CD4-positive, CD25-positive, alpha-beta regulatory T cell (primary cell): Measurements from ENCODE around the gene VSIG10L2. TPM values are rescaled to one million over a fixed set of nuclear protein-coding genes. Genes with fewer than 3 reads are reported as not detected.
"Not testable (repeated sequence)": the region's sequence is repeated elsewhere in the genome, so short reads cannot be mapped to it uniquely, and the experiment has no call there.

Experiments
- ATAC-seq, 2 donors: fragments of 150-1000 bp; cut with Tn5 transposase; one replicate each; pipeline ENCODE4 v1.10.0; 2021; ENCODE audit warnings: low read depth in 2 of 2, moderate number of reproducible peaks in 2 of 2, moderate library complexity in 1 of 2
- DNase-seq, 3 donors: peaks; one replicate each; pipeline versions ENCODE4 v3.0.0 to v3.0.0-alpha.2; 2012 to 2022; ENCODE audit warnings: mixed read lengths in 1 of 3
- H3K27ac ChIP-seq: one replicate; pipeline ENCODE4 v1.7.0; 2013; ENCODE audit warnings: mild to moderate bottlenecking, low read length; ENCODE audit not compliant: insufficient read depth, poor library complexity, severe bottlenecking
- H3K27me3 ChIP-seq: one replicate; pipeline ENCODE4 v1.7.0; 2013; ENCODE audit warnings: low read length; ENCODE audit not compliant: control insufficient read depth, insufficient read depth
- H3K36me3 ChIP-seq: one replicate; pipeline ENCODE4 v1.7.0; 2013; ENCODE audit warnings: mild to moderate bottlenecking, low read length, moderate library complexity; ENCODE audit not compliant: control insufficient read depth, insufficient read depth
- H3K4me1 ChIP-seq: 2 replicates; pipeline ENCODE4 v1.7.0; 2013; ENCODE audit warnings: mild to moderate bottlenecking, low read length; ENCODE audit not compliant: insufficient read depth, control insufficient read depth, poor library complexity, severe bottlenecking
- H3K4me3 ChIP-seq: one replicate; pipeline ENCODE4 v1.7.0; 2013; ENCODE audit warnings: low read depth, mild to moderate bottlenecking, low read length, moderate library complexity
- H3K9me3 ChIP-seq, 2 experiments: 1 replicate in 1 of 2; 2 replicates in 1 of 2; pipeline ENCODE4 v1.7.0; 2013; ENCODE audit warnings: low read length in 2 of 2, mild to moderate bottlenecking in 1 of 2, moderate library complexity in 1 of 2; ENCODE audit not compliant: control insufficient read depth in 2 of 2
- H3K27ac Mint-ChIP-seq, 3 donors: one replicate each; pipeline ENCODE4 v1.8.0; 2020 to 2022; ENCODE audit warnings: mild to moderate bottlenecking in 3 of 3, mixed read lengths in 3 of 3, moderate library complexity in 2 of 3
- H3K27me3 Mint-ChIP-seq: one replicate; pipeline ENCODE4 v1.8.0; 2022; ENCODE audit warnings: mild to moderate bottlenecking, mixed read lengths
- H3K36me3 Mint-ChIP-seq: one replicate; pipeline ENCODE4 v1.8.0; 2020; ENCODE audit warnings: mixed read lengths
- H3K4me1 Mint-ChIP-seq, 4 donors: one replicate each; pipeline ENCODE4 v1.8.0; 2020 to 2022; ENCODE audit warnings: mixed read lengths in 4 of 4, mild to moderate bottlenecking in 1 of 4
- H3K4me3 Mint-ChIP-seq, 4 donors: one replicate each; pipeline ENCODE4 v1.8.0; 2020 to 2022; ENCODE audit warnings: mild to moderate bottlenecking in 4 of 4, mixed read lengths in 4 of 4, moderate library complexity in 3 of 4
- H3K9me3 Mint-ChIP-seq, 7 donors: one replicate each; pipeline ENCODE4 v1.8.0; 2020 to 2022; ENCODE audit warnings: mixed read lengths in 7 of 7, mild to moderate bottlenecking in 3 of 7, moderate library complexity in 2 of 7
- polyA plus RNA-seq, 4 donors: library from polyadenylated mRNA; unstranded; fragments of 300-500 nt; fragmentation: Illumina TruSeq; gene quantifications; one replicate each; pipeline ENCODE4 v1.2.3, GENCODE V29; 2021
- total RNA-seq: library from RNA; stranded (reverse); gene quantifications from one replicate; pipeline ENCODE4 v1.2.3, GENCODE V29; 2022

Gene VSIG10L2
- total and polyA plus RNA-seq, 5 donors from 2014 or later, result not detected

- peaks cover 0 to 3% (median 0%) of the 10 kb centered on the region in 7 donors for H3K9me3 Mint-ChIP-seq
- H3K27me3 Mint-ChIP-seq, result peaks cover 60% of the 10 kb centered on the region
Observed at GRCh38 chr11:125910226-125910849, 35.5 kb upstream of the VSIG10L2 start.

GRCh38 chr11:125914601-125915000 is 31.2 kb upstream of the VSIG10L2 start:
- H3K36me3 Mint-ChIP-seq, H3K4me1 Mint-ChIP-seq, H3K27ac ChIP-seq, H3K27ac Mint-ChIP-seq, H3K9me3 ChIP-seq, H3K4me1 ChIP-seq, H3K4me3 ChIP-seq, ATAC-seq, H3K4me3 Mint-ChIP-seq, H3K36me3 ChIP-seq, H3K9me3 Mint-ChIP-seq, DNase-seq: not testable (repeated sequence)
- H3K27me3 ChIP-seq, result peaks cover 23% of the 10 kb centered on the region
- H3K27me3 Mint-ChIP-seq, result peaks cover 42% of the 10 kb centered on the region

More at GRCh38 chr11:125910226-125910849, 35.5 kb upstream of the VSIG10L2 start:
- H3K36me3 Mint-ChIP-seq, result no peaks in the 10 kb centered on the region
- Histone ChIP-seq H3K27me3 (peaks cover 25% of the 10 kb centered on the region), H3K9me3 (no peaks in the 10 kb centered on the region), H3K4me3 (no peak overlapping the region), H3K36me3 (no peaks in the 10 kb centered on the region), H3K27ac (no peak overlapping the region), H3K4me1 (no peaks in the 10 kb centered on the region)
- DNase-seq (no peak), ATAC-seq (no peak)
- H3K4me3 Mint-ChIP-seq, result peak overlapping the region in 1 of 4 donors; percentile 49
- no peak overlapping the region for H3K27ac Mint-ChIP-seq
- peaks cover 0 to 5% (median 0%) of the 10 kb centered on the region in 4 donors for H3K4me1 Mint-ChIP-seq

GRCh38 chr11:125916683-125917347 is 29.0 kb upstream of the VSIG10L2 start:
- ATAC-seq, result no peak
- DNase-seq, result no peak
- no peaks in the 10 kb centered on the region for H3K4me1 Mint-ChIP-seq
- H3K9me3 ChIP-seq, result no peaks in the 10 kb centered on the region
- H3K4me3 Mint-ChIP-seq, result no peak overlapping the region
- H3K4me3 ChIP-seq, result no peak overlapping the region
- peaks cover 24% of the 10 kb centered on the region for H3K27me3 Mint-ChIP-seq
- no peaks in the 10 kb centered on the region for H3K36me3 ChIP-seq
- H3K36me3 Mint-ChIP-seq, result no peaks in the 10 kb centered on the region
- H3K4me1 ChIP-seq, result no peaks in the 10 kb centered on the region
- H3K27me3 ChIP-seq, result peaks cover 20% of the 10 kb centered on the region
- H3K27ac Mint-ChIP-seq, result no peak overlapping the region
- no peak overlapping the region for H3K27ac ChIP-seq
- peaks cover 0 to 4% (median 0%) of the 10 kb centered on the region in 7 donors for H3K9me3 Mint-ChIP-seq

GRCh38 chr11:125918140-125918840 is 27.6 kb upstream of the VSIG10L2 start:
- ATAC-seq (no peak), DNase-seq (no peak)
- H3K9me3 Mint-ChIP-seq, result peaks cover 0 to 2% (median 0%) of the 10 kb centered on the region in 7 donors
- H3K27me3 Mint-ChIP-seq, result peaks cover 25% of the 10 kb centered on the region
- Histone ChIP-seq H3K27me3 (peaks cover 20% of the 10 kb centered on the region), H3K27ac (no peak overlapping the region), H3K4me3 (no peak overlapping the region), H3K9me3 (no peaks in the 10 kb centered on the region), H3K4me1 (no peaks in the 10 kb centered on the region), H3K36me3 (no peaks in the 10 kb centered on the region)
- no peak overlapping the region for H3K4me3 Mint-ChIP-seq
- H3K4me1 Mint-ChIP-seq, result peaks cover 0 to 4% (median 0%) of the 10 kb centered on the region in 4 donors
- H3K27ac Mint-ChIP-seq, result no peak overlapping the region
- no peaks in the 10 kb centered on the region for H3K36me3 Mint-ChIP-seq

DNA sequence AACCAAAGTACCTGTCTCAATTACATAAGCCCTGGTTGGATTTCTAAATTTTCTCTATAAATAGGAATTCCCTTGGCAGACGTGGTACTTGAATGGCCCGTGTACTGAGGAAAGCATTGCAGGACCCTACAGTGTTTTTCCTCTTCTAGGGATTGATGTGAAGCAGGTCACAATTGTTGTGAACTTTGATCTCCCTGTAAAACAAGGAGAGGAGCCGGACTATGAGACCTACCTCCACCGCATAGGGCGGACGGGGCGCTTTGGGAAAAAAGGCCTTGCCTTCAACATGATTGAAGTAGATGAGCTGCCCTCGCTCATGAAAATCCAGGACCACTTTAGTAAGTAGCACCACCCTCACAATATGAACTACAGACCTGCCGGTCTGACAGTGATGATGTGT is 24.8 kb upstream of the VSIG10L2 start:
- no peak overlapping the region for H3K4me3 Mint-ChIP-seq
- no peak for ATAC-seq
- H3K36me3 Mint-ChIP-seq, result no peaks in the 10 kb centered on the region

GRCh38 chr11:125922156-125922555 is 23.7 kb upstream of the VSIG10L2 start:
- H3K9me3 Mint-ChIP-seq, result peaks cover 0 to 2% (median 0%) of the 10 kb centered on the region in 7 donors
- Histone ChIP-seq H3K9me3 (no peaks in the 10 kb centered on the region), H3K27ac (no peak overlapping the region), H3K4me3 (no peak overlapping the region), H3K36me3 (no peaks in the 10 kb centered on the region), H3K27me3 (peaks cover 13% of the 10 kb centered on the region), H3K4me1 (no peaks in the 10 kb centered on the region)
- ATAC-seq (no peak), DNase-seq (no peak)
- no peak overlapping the region for H3K4me3 Mint-ChIP-seq
- H3K36me3 Mint-ChIP-seq, result no peaks in the 10 kb centered on the region
- peaks cover 0 to 4% (median 0%) of the 10 kb centered on the region in 4 donors for H3K4me1 Mint-ChIP-seq
- H3K27ac Mint-ChIP-seq, result no peak overlapping the region
- H3K27me3 Mint-ChIP-seq, result peaks cover 31% of the 10 kb centered on the region

More for the DNA sequence above, 24.8 kb upstream of the VSIG10L2 start:
- Histone ChIP-seq H3K27me3 (peaks cover 13% of the 10 kb centered on the region), H3K27ac (no peak overlapping the region), H3K36me3 (no peaks in the 10 kb centered on the region), H3K4me1 (no peaks in the 10 kb centered on the region), H3K4me3 (no peak overlapping the region), H3K9me3 (no peaks in the 10 kb centered on the region)
- no peak for DNase-seq
- H3K4me1 Mint-ChIP-seq, result peaks cover 0 to 4% (median 0%) of the 10 kb centered on the region in 4 donors
- H3K27ac Mint-ChIP-seq, result no peak overlapping the region
- peaks cover 0 to 2% (median 0%) of the 10 kb centered on the region in 7 donors for H3K9me3 Mint-ChIP-seq
- peaks cover 27% of the 10 kb centered on the region for H3K27me3 Mint-ChIP-seq

DNA sequence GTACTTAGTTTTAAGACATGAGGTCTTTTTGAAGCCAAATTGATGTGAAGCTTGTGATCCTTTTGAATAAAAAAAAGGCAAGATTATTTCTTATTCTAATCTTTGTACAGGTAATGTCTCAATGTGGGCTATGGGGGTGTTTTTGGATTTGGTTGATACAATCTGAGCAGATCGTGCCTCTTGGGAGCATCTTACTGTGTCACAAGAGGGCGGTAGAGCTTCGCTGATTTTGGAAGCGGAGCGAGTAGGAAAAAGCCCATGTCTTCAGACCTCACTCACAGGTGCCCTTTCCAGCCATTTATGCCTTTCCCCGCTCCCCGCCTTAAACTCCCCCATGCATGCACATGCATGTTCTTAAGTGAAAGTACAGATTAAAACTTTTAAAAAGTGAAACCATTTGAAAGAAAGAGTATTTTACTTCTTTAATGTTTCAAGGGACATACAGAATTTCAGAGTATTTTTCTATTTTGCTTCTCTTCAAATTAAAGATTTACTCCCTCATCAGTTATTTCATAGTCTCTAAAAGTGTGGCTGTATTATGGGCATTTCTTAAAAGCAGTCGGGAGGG is 22.7 kb upstream of the VSIG10L2 start:
- Mint-ChIP-seq H3K4me3 (no peak overlapping the region), H3K9me3 (peaks cover 0 to 2% (median 0%) of the 10 kb centered on the region in 7 donors), H3K27ac (no peak overlapping the region), H3K27me3 (peaks cover 26% of the 10 kb centered on the region), H3K36me3 (no peaks in the 10 kb centered on the region), H3K4me1 (peaks cover 0 to 4% (median 0%) of the 10 kb centered on the region in 4 donors)
- H3K36me3 ChIP-seq, result no peaks in the 10 kb centered on the region
- peaks cover 15% of the 10 kb centered on the region for H3K27me3 ChIP-seq
- no peak overlapping the region for H3K4me3 ChIP-seq
- peak; percentile 58 to 64 for ATAC-seq
- no peaks in the 10 kb centered on the region for H3K4me1 ChIP-seq
- peak; percentile 22 to 73 (median 56) for DNase-seq
- H3K27ac ChIP-seq, result no peak overlapping the region
- no peaks in the 10 kb centered on the region for H3K9me3 ChIP-seq
